Adrenal gland (tissue), 12 donors: ENCODE measurements around the gene DHPS. TPM values are rescaled to one million over a fixed set of nuclear protein-coding genes. Genes with fewer than 3 reads are reported as not detected.
"Not testable (repeated sequence)": the region's sequence is repeated elsewhere in the genome, so short reads cannot be mapped to it uniquely, and the experiment has no call there.

Source experiments
- DNase-seq, 7 donors: peaks; one replicate each; pipeline ENCODE4 v3.0.0-alpha.2; 2019 to 2020
- H3K27ac ChIP-seq, 5 donors: fragments of 200-600 bp; sonication (generic) in 4 of 5; 1 replicate in 3 of 5; 2 replicates in 2 of 5; pipeline versions ENCODE4 v1.5.1 to v1.8.0; 2016 to 2020; ENCODE audit warnings: mild to moderate bottlenecking in 1 of 5
- H3K27me3 ChIP-seq: fragments of 200-600 bp; 2 replicates; pipeline ENCODE4 v1.8.0; 2021
- H3K36me3 ChIP-seq, 2 donors: fragments of 200-600 bp; replicated peaks in 1 of 2; 1 replicate in 1 of 2; 2 replicates in 1 of 2; pipeline versions ENCODE4 v1.5.1 to v1.8.0; 2018 to 2022
- H3K4me1 ChIP-seq, 2 donors: fragments of 200-600 bp; replicated peaks in 1 of 2; 1 replicate in 1 of 2; 2 replicates in 1 of 2; pipeline versions ENCODE4 v1.5.1 to v1.8.0; 2018 to 2021
- H3K4me3 ChIP-seq, 4 donors: fragments of 200-600 bp; sonication (generic) in 3 of 4; one replicate each; pipeline ENCODE4 v1.5.1; 2016 to 2018
- H3K9me3 ChIP-seq, 3 donors: fragments of 200-600 bp; sonication (generic) in 1 of 3; replicated peaks in 1 of 3; 1 replicate in 2 of 3; 2 replicates in 1 of 3; pipeline versions ENCODE4 v1.5.1 to v1.8.0; 2016 to 2021
- CTCF ChIP-seq, 6 experiments: fragments of 450-650 bp in 4 of 6; fragments of 200-600 bp in 2 of 6; sonication (generic) in 1 of 6; IDR thresholded peaks; 1 replicate in 5 of 6; 2 replicates in 1 of 6; pipeline versions ENCODE4 v1.5.1 to v1.8.0; 2016 to 2021; ENCODE audit warnings: antibody characterized with exemption in 6 of 6, mild to moderate bottlenecking in 2 of 6, moderate library complexity in 1 of 6
- POLR2A ChIP-seq, 2 donors: fragments of 450-650 bp; IDR thresholded peaks; one replicate each; pipeline ENCODE4 v1.6.1; 2017; ENCODE audit warnings: antibody characterized with exemption in 2 of 2, mild to moderate bottlenecking in 2 of 2, moderate library complexity in 1 of 2
- WGBS, 4 donors: extraction: QIAGEN DNeasy Blood & Tissue Kit in 2 of 4; methylation state at CpG; one replicate each; pipeline versions ENCODE4 v1.1.5 to v1.1.7; 2013 to 2017; 5-methylcytosine and 5-hydroxymethylcytosine counted together
- intact Hi-C, 2 donors: fragments of 100-400 bp; cut with DNase I; formaldehyde crosslinking; loops; one replicate each; pipeline versions ENCODE4 v1.14.1 to v1.15.0; 2022 to 2023
- polyA plus RNA-seq, 3 donors: library from polyadenylated mRNA; stranded (reverse); fragments of 200-250 nt in 2 of 3; fragments of 350-450 nt in 1 of 3; fragmentation: Illumina TruSeq in 1 of 3; extraction: RNeasy Lipid Tissue Mini Kit (QIAGEN cat#74804) in 1 of 3; gene quantifications; one replicate each; pipeline ENCODE4 v1.2.3, GENCODE V29; 2013 to 2014
- total RNA-seq, 9 donors: library from RNA; depleted of rRNA in 4 of 9; stranded (reverse); fragments of >200 nt in 4 of 9; fragments of 120-200 nt in 1 of 9; fragmentation: NEBNext Ultra II Directional in 1 of 9; extraction: Animal tissue kit (Norgen Biotek cat#: 25700) in 1 of 9; gene quantifications; one replicate each; pipeline versions ENCODE4 v1.1.0 to v1.2.4, GENCODE V29; 2013 to 2023
- donor health status: healthy with polysubstance abuse.
- donor health status: Bipolar disorder and iron deficiency.
- donor health status: DM: yes; HTN: yes; CAD: no.
- donor health status: DM: no; HTN: no; CAD: no.
- donor health status: DM: no; HTN: no; CAD: no.
- donor health status: DM: yes; HTN: yes; CAD: no.

DHPS gene
- total and polyA plus RNA-seq, 12 donors, result 64.5 to 197 (median 124) TPM

DNA sequence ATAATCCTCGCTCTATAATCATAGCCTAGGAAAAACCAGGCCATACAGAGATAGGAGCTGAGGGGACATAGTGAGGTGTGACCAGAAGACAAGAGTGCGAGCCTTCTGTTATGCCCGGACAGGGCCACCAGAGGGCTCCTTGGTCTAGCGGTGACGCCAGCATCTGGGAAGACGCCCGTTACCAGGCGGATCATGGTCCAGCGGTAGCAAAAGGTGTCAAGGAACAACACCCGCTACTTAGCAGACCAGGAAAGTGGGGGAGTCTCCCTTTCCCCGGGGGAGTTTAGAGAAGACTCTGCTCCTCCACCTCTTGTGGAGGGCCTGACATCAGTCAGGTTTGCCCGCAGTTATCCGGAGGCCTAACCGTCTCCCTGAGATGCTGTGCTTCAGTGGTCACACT, 30.4 kb upstream of the DHPS start:
- H3K27me3 ChIP-seq, intact Hi-C loops, H3K27ac ChIP-seq, H3K9me3 ChIP-seq, H3K4me1 ChIP-seq, H3K4me3 ChIP-seq: not testable (repeated sequence)
- peak in 5 of 6 experiments; percentile 42 to 65 (median 50) for TF ChIP-seq CTCF (IDR thresholded peaks at IDR 0.05)
- 33 to 95% (median 56%) methylated on average over 3 to 11 of the region's 14 CpGs for WGBS, 4 donors
- DNase-seq, result peak in 5 of 7 donors; percentile 51 to 81 (median 56)
- H3K36me3 ChIP-seq, result peaks cover 0 to 92% of the 10 kb centered on the region in 2 donors

GRCh38 chr19:12711187-12711586, 29.5 kb upstream of the DHPS start:
- Histone ChIP-seq H3K4me1 (no peaks in the 10 kb centered on the region), H3K36me3 (peaks cover 0 to 95% of the 10 kb centered on the region in 2 donors), H3K27me3 (no peaks in the 10 kb centered on the region), H3K27ac (no peak overlapping the region), H3K9me3 (no peaks in the 10 kb centered on the region), H3K4me3 (no peak overlapping the region)
- TF ChIP-seq POLR2A (IDR thresholded peaks at IDR 0.05), result no peak
- TF ChIP-seq CTCF (IDR thresholded peaks at IDR 0.05), result no peak
- DNase-seq, result no peak
- intact Hi-C loops, result no loop called here
- WGBS, 4 donors, result 89 to 90% (median 89%) methylated on average over 14 to 17 of the region's 17 CpGs

GRCh38 chr19:12708641-12709040, 27.0 kb upstream of the DHPS start:
- WGBS, 4 donors, result 90 to 94% (median 91%) methylated on average over 8 of the region's 8 CpGs
- no peak overlapping the region for H3K4me3 ChIP-seq
- H3K27me3 ChIP-seq, result no peaks in the 10 kb centered on the region
- intact Hi-C loops, result no loop called here
- no peaks in the 10 kb centered on the region for H3K9me3 ChIP-seq
- TF ChIP-seq CTCF (IDR thresholded peaks at IDR 0.05), result no peak
- no peak for TF ChIP-seq POLR2A (IDR thresholded peaks at IDR 0.05)
- peaks cover 0 to 93% of the 10 kb centered on the region in 2 donors for H3K36me3 ChIP-seq
- no peaks in the 10 kb centered on the region for H3K4me1 ChIP-seq
- H3K27ac ChIP-seq, result no peak overlapping the region
- no peak for DNase-seq

DNA sequence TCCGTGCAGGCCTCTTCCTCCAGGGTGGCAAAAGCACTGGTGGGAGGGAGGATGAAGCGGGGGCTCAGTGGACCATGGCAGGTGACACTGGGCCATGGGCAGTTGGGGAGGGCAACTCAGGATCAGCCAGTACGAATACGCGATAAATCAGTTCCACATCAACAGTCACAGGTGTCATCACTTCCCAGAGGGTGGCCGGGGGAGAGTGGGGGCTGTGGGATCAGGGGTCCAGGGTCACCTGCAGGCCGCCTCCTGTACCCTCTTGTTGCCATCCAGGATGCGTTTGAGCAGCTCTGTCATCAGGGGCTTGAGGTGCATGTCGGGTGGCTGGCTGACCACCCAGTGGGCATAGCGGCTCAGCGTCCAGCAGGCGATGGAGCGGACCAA, 24.6 kb upstream of the DHPS start:
- no peak for TF ChIP-seq POLR2A (IDR thresholded peaks at IDR 0.05)
- no peak for TF ChIP-seq CTCF (IDR thresholded peaks at IDR 0.05)
- Histone ChIP-seq H3K36me3 (peaks cover 0 to 99% of the 10 kb centered on the region in 2 donors), H3K4me1 (no peaks in the 10 kb centered on the region), H3K27ac (no peak overlapping the region), H3K27me3 (no peaks in the 10 kb centered on the region), H3K4me3 (no peak overlapping the region), H3K9me3 (no peaks in the 10 kb centered on the region)
- WGBS, 4 donors, result 85 to 92% (median 91%) methylated on average over 10 to 13 of the region's 13 CpGs
- intact Hi-C loops, result no loop called here
- no peak for DNase-seq
